SH-SY5Y (cell line): ENCODE measurements around the gene RHOC.

Experiments used
- GATA2 ChIP-seq: IDR thresholded peaks from 2 replicates; pipeline ENCODE4 v1.6.1; 2011; ENCODE audit warnings: mild to moderate bottlenecking, low read depth, low read length
- GATA3 ChIP-seq: IDR thresholded peaks from 2 replicates; pipeline ENCODE4 v1.6.1; 2011; ENCODE audit warnings: low read depth, mild to moderate bottlenecking, low read length, moderate library complexity

DNA sequence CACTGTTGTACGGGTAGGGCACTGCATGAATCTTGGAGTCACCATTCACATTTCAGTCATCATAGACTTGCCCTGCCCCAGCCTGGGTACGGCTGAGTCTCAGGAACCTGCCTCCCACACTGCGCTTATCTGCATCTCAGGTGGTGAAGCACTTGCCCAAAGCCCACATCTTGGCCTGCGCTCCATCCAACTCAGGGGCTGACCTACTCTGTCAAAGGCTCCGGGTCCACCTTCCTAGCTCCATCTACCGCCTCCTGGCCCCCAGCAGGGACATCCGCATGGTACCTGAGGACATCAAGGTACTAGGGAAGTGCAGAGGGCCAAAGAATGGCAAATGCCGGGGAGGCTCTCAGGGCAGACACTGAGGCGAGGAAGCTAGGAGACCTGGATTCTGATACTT, 11.7 kb downstream of the RHOC start:
- TF ChIP-seq GATA3 (no peak), GATA2 (no peak)
